Measurements from ENCODE around the gene GBGT1. TPM values are rescaled to one million over a fixed set of nuclear protein-coding genes. Genes with fewer than 3 reads are reported as not detected.
A peak's percentile ranks its signal among the peaks of the same experiment; 100 is the strongest.

The GBGT1 gene
- polyA plus RNA-seq, 12 donors: 2.9 to 6.2 (median 3.5) TPM; not detected in 2

DNA sequence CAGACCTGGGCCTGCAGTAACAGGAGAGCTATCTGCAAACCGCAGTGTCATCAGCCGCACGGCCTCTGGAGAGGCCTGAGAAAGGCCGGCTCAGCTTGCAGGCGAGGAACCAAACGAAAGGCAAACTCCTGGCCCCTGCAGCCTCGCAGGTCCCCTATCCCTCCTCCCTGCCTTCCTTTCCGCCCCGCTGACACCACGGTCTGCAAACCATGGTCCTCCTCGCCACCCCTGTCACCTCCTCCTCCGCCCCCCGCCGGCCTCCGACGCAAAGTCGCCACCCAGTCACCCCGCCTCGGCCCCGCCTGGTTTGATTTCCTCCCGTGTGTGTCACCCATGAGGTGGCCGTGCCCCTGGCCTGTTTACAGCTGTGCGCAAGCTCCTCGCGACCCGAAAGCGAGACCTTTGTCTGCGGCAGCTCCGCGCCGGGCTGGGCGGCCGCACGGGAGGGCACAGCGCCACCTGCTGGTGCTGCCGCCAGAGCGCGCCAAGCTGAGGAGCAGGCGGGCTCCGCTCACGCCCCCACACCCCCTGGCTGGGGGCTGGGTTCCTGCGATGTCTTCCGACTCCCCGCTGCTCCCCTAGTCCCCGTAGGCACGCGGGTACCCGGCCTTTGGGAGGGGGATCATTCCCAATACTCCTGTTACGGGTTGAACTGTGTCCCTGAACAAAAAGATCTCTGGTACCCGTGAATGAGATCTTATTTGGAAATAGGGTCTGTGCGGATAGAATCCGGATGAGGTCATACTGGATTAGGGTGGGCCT lies 19.4 kb downstream of the GBGT1 start:
- DNase-seq: peak; percentile 78

DNA sequence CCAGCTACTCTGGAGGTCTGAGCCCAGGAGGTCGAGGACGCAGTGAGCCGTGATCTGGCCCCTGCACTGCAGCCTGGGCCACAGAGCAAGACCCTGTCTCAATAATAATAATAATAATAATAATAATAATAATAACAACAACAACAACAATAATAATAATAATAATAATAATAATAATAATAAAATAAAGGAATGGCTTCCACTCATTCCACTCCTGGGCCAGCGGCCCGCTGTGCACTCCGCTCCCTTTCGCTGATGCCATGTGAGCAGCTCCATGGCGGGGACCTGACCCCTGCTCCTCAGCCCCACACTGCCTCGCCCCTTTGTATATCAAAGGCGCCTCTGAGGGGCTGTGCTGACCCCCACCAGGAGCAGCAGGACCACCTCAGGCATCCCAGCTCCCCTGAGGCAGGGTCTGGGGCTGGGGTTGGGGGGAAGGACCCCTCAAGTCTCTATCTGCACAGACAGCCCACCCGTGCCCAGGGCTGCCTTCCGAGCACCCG lies 20.0 kb downstream of the GBGT1 start:
- no peak for DNase-seq

DNA sequence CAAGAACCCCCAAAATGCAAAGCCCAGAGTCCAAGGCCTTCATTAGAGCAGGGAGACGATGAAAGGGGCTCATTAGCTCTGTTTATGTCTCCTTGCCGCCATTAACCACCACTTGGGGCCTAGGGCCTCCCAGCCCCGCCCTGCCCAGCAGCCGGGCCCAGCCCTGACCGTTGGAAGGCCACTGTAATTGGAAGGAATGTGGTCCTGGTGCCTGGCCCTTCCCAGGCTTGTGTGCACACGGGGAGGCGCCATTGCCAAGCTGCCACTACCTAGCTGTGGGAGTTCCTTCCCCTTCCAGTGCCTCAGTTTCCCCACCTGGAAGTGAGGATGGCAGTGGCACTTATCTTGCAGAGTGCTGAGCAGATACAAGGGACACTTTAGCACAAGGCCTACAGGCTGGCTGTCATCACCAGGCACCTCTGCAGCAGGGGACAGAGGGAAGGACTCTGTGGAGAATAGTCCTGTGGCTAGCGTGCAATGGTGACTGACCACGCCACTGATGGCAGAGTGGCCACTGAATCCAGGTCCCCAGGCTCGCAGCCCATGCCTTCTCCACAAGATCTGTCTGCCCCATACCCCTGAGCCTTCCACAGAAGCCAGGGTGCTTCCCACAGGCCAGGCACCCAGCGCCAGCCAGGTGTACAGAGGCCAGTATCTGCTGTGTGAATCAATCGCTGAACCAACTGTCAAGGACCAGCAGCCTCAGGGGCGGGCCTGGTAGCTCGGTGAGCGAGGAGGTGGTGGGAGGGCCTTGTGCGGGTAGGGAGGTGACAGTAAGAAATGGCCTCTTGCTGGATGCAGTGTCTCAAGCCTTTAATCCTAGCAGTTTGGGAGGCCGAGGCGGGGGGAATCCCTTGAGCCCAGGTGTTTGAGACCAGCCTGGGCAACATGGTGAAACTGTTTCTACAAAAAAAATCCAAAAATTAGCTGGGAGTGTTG lies 20.8 kb downstream of the GBGT1 start:
- no peak for DNase-seq

DNA sequence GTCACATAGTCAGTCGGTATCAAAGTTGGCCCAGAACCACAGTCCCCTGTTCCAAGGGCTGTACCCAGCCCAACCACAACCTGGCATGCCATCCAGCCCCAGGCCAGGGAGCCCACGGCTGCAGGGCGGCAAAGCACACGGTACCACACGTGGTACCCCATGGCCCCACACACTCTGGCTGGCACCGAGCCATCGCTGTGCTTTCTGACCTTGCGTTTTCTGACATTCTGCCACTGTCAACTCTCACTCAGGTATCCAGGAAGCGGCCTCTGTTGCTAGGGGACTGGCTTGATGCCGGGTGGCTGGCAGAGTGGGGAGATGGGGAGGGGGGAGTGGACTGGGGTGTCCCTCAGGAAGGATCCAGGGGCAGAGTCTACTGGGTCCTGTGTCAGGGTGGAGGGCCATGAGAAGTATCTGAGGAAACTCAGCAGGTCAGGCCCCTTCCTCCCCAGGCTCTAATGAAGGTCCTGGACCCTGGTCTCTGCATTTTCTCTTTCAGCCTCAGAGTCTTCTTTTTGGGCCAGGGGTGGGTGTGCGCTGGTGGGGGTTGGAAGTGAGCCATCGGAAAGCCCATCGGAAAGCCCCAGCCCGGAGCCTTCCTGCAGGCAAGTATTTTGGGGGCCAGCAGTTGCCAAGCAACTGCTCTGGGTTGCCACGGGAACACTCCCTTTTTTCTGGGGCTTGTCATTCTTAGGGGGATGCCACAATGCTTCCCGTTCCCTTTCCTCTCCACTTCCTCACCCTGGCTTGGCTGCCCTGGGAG lies 21.7 kb downstream of the GBGT1 start:
- no peak for DNase-seq

DNA sequence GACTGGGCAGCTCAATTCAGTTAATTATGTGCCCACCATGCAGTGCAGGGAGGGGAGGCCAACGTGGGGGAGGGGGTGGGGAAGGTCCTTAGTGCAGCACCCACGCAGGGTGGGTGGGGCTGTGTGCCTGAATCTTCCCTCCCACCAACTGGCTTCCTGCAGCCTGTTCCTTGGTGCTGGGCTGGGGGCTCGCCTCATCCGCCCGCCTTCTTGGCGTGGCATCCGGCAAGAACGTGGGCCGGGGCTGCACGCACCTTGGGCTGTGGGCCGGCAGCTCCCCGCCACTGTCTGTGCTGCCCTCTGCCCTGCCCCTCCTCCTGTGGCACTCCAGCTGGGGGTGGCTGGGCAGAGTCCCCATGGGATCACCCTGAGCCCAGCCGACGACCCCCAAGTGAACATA lies 23.1 kb downstream of the GBGT1 start:
- DNase-seq: no peak

DNA sequence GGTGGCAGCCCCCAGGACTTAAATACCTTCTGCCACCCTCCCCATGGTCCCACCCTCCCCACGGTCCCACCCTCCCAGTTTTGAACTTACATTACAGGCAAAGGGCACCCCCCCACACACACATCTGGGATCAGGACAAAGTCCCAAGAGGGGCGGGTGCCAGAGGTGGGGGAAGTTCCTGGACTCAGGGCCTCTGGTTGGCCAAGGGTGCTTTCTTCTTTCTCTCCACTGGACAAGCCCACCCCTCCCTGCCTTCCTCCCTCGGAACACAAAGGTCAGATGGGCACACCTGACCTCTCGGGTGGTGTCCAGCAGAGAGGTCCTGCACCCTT lies 23.6 kb downstream of the GBGT1 start:
- no peak for DNase-seq

DNA sequence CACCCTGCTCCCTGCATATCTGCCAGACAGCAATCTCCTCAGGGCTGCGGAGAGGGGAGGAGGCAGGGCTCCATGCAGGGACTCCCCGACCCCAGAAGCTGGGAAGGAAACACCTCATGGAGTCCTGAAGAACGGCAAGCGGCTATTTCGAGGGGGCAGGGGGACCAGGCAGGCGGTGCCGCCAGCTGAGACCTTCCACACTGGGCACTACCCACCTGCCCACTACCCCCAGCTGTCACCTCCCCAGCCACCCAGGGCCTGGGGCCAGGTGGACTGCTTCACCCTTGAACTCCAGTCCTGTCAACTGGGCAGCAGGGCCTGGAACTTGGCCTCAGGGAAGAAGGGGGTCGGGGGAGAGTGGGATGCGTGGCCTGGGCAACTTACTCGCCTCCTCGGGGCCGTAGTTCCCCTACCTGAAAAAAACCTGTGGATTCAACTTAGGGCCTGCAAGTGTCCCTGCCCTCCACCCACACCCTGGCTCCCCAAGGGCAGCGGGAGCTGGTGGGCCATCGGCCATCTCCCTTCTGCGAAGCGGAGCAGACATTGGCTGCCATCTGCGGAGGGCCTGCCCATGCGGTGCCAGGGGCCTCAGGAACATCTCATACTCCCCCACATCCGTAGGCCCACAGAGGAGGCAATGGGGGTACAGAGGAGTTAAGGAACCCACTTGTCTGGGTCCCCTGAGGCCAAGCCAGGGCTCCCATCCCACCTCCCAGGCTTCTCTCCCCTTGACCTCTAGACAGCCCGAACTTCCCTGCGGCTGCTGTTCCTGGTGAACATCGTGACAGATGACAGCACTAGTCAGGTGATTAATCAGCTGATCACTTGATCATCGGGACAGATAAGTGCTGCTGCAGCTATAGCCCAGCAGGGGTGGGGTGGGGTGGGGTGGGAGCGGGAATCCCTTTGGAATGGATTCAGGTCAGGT lies 24.2 kb downstream of the GBGT1 start:
- DNase-seq: no peak

DNA sequence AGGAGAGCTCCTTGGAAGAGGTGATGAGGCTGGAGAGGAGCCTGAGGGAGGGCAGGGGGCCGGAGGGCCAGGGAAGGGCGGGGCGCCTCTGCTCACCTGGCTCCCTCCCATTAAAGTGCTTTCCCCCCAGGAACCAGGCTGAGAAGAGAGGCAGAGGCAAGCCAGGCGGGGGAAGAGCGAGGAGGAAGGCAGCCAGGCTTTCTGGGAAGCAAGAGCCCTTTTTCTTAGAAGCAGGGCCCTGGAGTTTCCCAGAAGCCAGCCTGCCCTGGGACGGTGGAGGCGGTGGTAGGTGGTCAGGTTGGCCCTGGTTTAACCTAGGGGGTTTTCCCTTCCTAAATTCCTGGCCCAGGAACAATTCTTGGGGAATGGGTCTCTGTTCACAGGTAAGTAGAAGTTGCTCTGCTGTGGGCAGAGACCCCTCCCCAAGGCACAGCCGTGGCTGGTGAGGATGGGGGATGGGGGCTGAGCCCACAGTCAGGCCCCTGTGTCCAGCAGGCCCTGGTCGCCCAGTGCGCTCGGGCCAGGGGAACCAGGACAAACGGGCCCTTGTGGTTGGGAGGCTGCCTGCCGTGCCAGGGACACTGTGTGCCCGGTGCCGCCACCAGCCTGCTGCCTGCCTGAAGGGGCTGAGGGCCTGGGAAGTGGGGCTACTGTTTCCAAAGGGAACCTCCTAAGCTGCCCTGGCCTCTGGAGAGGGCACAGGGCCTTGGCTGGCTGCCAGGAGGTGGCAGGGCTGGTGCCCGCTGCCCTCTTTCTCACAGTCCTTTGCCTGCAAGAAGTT lies 26.1 kb downstream of the GBGT1 start:
- DNase-seq: no peak

DNA sequence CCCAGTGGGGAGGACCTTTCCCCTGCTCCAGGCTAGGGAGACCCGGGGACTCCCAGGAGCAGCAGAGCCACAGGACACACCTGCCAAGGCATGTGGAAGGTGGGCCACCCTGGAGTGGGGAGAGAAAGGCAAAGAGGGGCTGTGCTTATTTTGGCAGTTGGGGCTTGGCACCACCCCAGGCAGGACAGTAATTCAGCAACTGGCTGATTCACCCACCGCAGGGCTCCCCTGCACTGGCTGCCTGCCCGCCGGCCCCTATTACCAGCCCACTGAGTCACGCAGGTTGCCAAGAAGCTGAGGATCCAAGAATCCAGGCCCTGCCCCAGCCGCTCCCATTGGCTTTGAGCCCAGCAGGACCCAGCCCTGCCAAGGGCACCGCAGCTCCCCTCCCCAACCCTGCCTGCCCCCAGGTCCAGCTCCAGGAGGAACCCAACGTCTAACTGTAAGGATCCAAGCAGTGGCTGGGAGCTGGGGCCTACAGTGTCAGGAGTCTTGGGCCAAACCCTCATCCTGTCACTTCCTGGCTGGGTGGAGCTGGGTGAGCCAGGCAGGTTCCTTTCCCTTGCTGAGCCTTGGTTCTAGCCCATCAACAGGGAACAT lies 28.5 kb downstream of the GBGT1 start:
- DNase-seq: no peak

DNA sequence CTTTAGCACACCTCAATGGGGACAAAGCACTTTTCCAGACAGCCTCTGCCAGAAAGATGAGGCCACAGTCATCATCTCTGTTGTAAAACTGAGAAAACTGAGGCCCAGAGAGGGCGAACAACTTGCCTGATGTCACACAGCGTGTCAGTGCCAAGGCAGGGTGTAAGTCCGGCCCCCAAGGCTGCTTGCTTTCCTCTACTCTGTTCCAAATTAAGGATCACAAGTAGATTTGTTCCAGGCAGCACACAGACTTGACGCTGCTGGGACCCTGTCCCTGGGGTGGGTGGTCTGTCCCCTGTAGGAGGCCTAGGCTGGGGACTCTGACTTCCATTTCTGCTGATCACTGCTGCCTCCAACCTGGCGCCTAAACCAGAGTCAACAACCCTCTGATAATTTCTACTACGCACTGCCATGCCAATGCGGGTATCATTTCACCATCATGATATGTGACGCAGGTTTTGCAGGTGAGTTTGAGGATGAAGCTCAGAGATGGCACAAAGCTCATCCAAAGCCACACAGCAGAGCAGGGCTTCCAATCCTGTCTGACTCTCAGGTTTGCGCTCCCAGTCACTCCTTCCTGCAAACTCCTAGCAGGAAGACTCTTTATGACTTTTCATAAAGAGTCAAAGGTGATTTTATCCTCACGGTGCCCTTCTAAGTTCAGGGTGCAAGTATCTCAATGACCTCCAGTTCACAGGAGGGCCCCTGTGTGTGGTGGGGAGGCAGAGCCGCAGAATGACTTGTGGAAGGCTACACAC lies 29.1 kb downstream of the GBGT1 start:
- no peak for DNase-seq

DNA sequence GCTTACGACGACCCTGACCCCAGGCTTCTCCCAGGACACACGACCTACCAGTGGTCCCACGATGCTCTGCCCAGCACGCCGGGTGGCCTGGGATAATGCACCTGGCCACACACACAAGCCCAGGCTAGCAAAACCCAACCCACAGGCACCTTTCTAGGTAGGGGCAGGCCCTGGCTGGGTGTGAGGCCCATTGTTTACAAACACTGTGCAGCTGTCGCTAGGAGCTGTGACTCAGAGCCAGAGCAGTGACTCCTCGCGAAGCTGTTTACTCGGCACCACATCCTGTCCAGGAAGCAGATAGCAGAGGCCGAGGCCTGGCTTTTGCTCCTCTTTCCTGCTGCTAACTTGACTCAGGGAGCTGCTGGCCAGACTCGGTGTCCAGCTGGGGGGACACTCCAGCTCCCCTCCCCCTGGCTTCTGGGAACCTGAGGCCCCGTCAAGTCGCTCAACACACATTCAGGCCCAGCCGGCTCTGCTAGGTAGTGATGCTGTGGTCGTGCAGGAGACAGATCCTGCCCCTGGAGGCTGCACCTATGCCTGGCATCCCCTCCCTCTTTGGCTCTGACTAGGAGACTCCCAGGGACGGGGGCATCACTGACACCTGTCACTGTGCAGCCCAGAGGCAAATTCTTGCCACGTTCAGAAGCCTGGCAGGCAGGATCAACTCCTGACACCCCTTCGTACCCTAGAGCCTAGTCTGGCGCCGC lies 29.9 kb downstream of the GBGT1 start:
- DNase-seq: peak; percentile 92

DNA sequence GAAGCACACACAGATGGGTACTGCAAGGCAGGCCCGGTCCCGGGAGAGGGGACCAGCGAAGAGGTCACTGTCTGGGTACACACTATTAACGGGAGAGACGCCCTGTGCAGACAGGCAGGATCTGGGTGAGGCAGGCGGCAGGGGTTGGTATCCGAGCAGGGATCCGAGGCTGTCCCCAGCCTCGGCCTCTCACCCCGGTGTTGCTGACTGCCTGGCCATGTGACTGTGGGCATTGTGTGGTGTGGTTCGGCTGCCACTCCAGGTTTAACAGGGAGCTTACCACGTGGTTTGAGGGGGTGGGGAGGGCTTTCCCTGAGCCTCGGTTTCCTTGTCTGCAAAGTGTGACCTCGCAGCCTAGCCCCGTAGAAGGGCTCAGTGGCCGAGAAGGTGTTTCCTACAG lies 31.5 kb downstream of the GBGT1 start:
- no peak for DNase-seq

DNA sequence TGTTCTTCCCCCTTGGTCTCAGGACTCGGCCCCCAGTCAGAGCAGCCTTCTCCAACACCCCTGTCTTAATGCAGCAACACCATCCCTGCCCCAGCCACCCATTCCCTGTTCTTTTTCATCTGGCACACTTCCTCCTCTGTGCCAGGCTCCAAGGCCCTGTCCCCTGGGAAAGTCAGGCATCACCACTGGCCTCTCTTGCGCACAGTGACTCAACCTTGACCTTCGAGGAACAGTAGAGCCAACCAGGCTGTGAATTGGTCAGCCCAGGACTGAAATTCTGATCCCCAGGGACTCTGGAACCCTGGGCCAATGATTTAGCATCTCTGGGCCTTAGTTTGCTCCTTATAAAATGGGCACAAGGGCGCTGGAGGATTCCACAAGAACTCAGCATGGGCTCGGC lies 32.2 kb downstream of the GBGT1 start:
- DNase-seq: no peak

DNA sequence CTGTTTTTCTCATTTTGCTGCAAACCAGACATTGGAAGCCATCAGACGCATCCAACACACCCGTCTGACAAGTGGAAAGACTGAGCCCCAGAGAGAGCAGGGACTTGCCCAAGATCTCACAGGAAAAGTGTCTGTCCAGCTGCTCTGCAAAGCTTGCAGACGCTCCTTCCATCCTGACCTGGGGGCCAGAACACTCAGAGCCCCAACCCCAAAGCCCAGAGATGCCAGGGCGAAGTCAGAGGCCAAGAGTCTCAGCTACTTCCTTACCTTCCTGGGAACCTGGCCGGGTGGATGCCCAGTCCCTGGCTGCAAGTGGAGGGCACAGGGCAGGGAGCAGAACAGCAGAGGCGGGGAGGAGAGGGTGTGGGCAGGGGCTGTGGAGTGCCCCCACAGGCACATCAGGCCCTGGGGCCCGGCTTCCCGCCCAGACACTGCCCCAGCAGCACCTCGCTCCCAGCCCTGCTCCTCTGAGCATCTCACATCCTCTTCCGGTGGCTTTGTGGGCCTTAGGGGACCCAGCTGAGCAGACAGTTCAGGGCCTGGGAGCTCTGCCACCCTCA lies 32.9 kb downstream of the GBGT1 start:
- no peak for DNase-seq

DNA sequence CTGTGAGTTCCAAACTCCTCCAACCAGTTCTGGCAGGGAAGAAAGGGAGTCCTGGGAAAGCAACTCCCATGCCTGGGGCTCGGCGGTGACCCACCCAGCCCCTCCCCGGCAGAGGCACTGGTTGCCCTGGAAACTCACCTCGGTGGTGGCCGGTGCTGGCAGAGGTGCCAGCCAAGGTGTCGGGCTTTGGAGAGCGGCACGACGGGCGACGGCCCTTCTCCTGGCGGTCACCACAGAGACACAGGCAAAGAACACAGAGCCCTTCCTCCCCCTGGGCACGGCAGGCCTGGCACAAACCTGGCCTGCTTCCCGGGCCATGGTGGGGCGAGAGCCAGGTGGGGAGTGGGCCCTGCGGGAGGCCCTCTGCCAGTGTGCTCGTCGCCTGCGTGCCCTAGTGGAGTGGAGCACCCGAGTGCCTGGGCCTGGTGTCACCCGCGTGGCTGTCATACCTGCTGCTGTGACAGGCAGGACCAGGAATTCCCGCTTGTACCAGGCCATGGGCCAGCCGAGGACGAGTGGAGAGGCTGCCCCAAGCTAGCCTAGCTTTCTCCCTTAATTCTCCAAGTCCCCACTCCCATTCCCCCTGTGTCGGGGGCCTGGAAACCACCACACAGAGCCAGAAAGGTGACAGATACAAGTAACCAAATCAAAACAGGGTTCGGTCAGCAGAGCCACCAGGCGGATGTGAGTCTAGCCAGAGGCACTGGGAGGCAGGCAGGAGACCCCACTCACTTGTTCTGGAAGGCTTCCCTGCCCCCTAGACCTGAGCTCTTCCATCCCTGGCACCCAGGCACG lies 34.5 kb downstream of the GBGT1 start:
- no peak for DNase-seq

DNA sequence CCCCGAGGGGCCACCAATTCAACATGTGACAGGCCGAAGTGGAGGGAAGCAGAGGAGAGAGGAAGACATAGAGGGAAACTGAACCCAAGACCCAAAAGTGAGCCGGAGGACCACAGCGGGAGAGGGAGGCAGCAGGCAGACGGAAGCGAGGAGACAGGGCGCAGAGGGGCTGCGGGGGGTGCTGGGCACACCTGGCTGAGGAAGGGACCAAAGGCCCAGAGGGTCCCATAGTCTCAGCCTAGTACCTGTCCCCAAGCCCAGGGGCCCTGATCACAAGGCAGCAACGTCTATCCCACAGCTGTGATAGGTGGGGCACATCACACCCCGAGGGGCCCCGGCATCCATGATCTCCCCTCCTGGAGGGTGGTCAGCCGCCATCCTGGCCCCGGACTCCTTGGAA lies 35.6 kb downstream of the GBGT1 start:
- no peak for DNase-seq

DNA sequence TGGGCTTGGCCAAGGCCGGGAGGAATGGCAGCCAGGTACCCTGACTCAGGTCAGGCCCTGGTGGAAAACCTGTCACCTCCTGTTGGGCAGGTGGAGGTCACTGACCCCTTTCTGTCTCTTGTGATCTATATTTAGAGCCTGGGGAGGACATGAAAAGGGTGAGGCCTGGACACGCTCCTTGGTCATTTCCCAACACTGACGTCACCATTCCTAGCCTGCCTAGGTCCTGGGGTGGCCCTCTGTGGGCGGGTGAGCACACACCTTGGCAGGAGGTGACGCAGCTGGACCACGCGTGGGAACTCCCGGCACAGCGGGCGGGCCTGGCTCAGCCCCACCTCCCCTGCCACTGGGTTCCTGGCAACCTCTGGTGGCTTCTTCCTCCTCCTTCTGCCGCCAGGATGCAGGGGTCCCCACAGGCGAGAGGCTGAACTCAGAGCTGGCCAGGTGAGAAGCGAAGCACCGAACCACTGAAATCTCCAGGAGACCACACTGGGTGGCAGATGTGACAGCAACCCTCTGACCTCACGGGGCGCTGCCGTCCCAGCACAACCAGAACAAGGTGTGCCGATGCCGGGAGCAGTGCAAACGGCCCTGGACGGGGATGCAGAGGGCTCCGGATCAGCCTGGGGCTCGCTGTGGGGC lies 36.3 kb downstream of the GBGT1 start:
- DNase-seq: no peak

Data from muscle of arm (tissue), 12 donors.